HG02840 (cell line): ENCODE data around the gene RERE.
"Not testable (repeated sequence)": the region's sequence is repeated elsewhere in the genome, so short reads cannot be mapped to it uniquely, and the experiment has no call there.

Experiments
- ATAC-seq: cut with Tn5 transposase; IDR thresholded peaks from one replicate; pipeline ENCODE4 v1.9.1; 2021; ENCODE audit warnings: mild to moderate bottlenecking, moderate library complexity, moderate number of reproducible peaks; ENCODE audit not compliant: unreplicated experiment, low FRiP score

The RERE gene

GRCh38 chr1:8382051-8382505 lies 435.4 kb downstream of the RERE start:
- ATAC-seq = no peak

GRCh38 chr1:8381618-8382017 lies 435.8 kb downstream of the RERE start:
- no peak for ATAC-seq

- ATAC-seq = not testable (repeated sequence)
These were observed 437.1 kb downstream of the RERE start for GRCh38 chr1:8380310-8380709.

GRCh38 chr1:8379513-8380186 lies 437.8 kb downstream of the RERE start:
- no peak for ATAC-seq

- ATAC-seq = no peak
These were observed 438.4 kb downstream of the RERE start for GRCh38 chr1:8378981-8379470.

- no peak for ATAC-seq
These were observed 439.3 kb downstream of the RERE start for GRCh38 chr1:8378178-8378577.

- no peak for ATAC-seq
These were observed 440.0 kb downstream of the RERE start for GRCh38 chr1:8377271-8377981.

- ATAC-seq = no peak
These were observed 441.0 kb downstream of the RERE start for GRCh38 chr1:8376358-8376840.

GRCh38 chr1:8374812-8375211 lies 442.6 kb downstream of the RERE start:
- ATAC-seq = no peak

GRCh38 chr1:8374356-8374755 lies 443.1 kb downstream of the RERE start:
- ATAC-seq = no peak

- no peak for ATAC-seq
These were observed 443.7 kb downstream of the RERE start for GRCh38 chr1:8373581-8374241.

GRCh38 chr1:8373125-8373524 lies 444.3 kb downstream of the RERE start:
- no peak for ATAC-seq

GRCh38 chr1:8371372-8371991 lies 446.0 kb downstream of the RERE start:
- ATAC-seq = no peak

- ATAC-seq = no peak
These were observed 446.5 kb downstream of the RERE start for GRCh38 chr1:8370905-8371315.

GRCh38 chr1:8370046-8370881 lies 447.2 kb downstream of the RERE start:
- ATAC-seq = no peak

- no peak for ATAC-seq
These were observed 448.3 kb downstream of the RERE start for GRCh38 chr1:8368956-8369639.

- no peak for ATAC-seq
These were observed 449.8 kb downstream of the RERE start for GRCh38 chr1:8367571-8368194.

GRCh38 chr1:8365661-8366362 lies 451.6 kb downstream of the RERE start:
- no peak for ATAC-seq
